Loucy (cell line): Measurements from ENCODE around the gene CDCP2.

ENCODE experiments used
- EZH2phosphoT487 ChIP-seq: fragments of 200-600 bp; IDR thresholded peaks from 2 replicates; pipeline ENCODE4 v1.6.1; 2018; ENCODE audit warnings: antibody characterized with exemption, mild to moderate bottlenecking, moderate library complexity, borderline replicate concordance
- TF ChIP-seq, protein P1 (sequence below): fragments of 200-600 bp; sonication (generic); conservative IDR thresholded peaks from 2 replicates; pipeline ENCODE4 v1.5.1; 2014; ENCODE audit warnings: mild to moderate bottlenecking, antibody characterized with exemption, low read length

DNA sequence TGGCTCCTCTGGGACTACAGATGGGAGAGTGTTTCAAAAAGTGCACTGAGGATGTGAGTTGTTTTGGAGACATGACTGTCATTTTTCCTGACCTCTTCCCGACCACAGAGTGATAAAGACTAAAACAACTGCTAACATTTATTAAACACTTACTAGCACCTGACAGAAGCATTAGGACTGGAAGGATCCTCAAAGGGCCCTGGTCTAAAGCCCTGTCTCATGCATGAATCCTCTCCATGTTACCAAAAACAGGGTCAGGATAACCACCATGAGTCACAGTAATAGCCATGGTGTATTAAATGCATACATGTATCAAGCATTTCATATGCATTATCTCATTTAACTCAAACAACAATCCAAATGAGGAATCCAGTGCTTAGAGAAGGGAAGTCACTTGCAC lies 35.5 kb upstream of the CDCP2 start:
- TF ChIP-seq, protein P1, sequence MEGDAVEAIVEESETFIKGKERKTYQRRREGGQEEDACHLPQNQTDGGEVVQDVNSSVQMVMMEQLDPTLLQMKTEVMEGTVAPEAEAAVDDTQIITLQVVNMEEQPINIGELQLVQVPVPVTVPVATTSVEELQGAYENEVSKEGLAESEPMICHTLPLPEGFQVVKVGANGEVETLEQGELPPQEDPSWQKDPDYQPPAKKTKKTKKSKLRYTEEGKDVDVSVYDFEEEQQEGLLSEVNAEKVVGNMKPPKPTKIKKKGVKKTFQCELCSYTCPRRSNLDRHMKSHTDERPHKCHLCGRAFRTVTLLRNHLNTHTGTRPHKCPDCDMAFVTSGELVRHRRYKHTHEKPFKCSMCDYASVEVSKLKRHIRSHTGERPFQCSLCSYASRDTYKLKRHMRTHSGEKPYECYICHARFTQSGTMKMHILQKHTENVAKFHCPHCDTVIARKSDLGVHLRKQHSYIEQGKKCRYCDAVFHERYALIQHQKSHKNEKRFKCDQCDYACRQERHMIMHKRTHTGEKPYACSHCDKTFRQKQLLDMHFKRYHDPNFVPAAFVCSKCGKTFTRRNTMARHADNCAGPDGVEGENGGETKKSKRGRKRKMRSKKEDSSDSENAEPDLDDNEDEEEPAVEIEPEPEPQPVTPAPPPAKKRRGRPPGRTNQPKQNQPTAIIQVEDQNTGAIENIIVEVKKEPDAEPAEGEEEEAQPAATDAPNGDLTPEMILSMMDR: no peak
- no peak for TF ChIP-seq EZH2phosphoT487
